Measurements from ENCODE around the gene PTPRS.

Gene PTPRS

GRCh38 chr19:5340637-5341447 lies at the start of gene PTPRS:
Gene PTPRS (minus strand): TSS chr19:5340812. CDS start chr19:5286140, 54,672 bp downstream.
- Histone ChIP-seq H3K4me1 (ENCODE audit: low read length) (peaks cover 7% of the 10 kb centered on the region), H3K79me2 (ENCODE audit: low read length) (no peaks in the 10 kb centered on the region), H3K9me3 (ENCODE audit: insufficient read depth, low read length) (no peaks in the 10 kb centered on the region), H3K27ac (ENCODE audit: low read length) (no peak within 1 kb of the TSS), H3K36me3 (replicated peaks; ENCODE audit: low read depth, low read length) (no peaks in the 10 kb centered on the region), H2AFZ (ENCODE audit: low read depth, low read length) (no peak within 1 kb of the TSS), H4K20me1 (ENCODE audit: insufficient read depth, low read length) (no peaks in the 10 kb centered on the region), H3K27me3 (ENCODE audit: low read depth, low read length) (peaks cover 15% of the 10 kb centered on the region), H3K4me3 (ENCODE audit: low read length) (no peak within 1 kb of the TSS), H3K4me2 (ENCODE audit: low read length) (no peak within 1 kb of the TSS), H3K9ac (ENCODE audit: low read length) (no peak within 1 kb of the TSS)
- TF ChIP-seq CTCF (IDR thresholded peaks at IDR 0.05; ENCODE audit: low read depth, low read length) (no peak), EZH2phosphoT487 (IDR thresholded peaks at IDR 0.05; ENCODE audit: low read depth) (no peak)

GRCh38 chr19:5389353-5389752 lies 48.7 kb upstream of the PTPRS start:
- TF ChIP-seq EZH2phosphoT487 (IDR thresholded peaks at IDR 0.05; ENCODE audit: low read depth) (no peak), CTCF (IDR thresholded peaks at IDR 0.05; ENCODE audit: low read depth, low read length) (no peak)
- Histone ChIP-seq H3K27ac (ENCODE audit: low read length) (no peak overlapping the region), H3K4me2 (ENCODE audit: low read length) (no peak overlapping the region), H3K9me3 (ENCODE audit: insufficient read depth, low read length) (no peaks in the 10 kb centered on the region), H3K4me3 (ENCODE audit: low read length) (no peak overlapping the region), H3K79me2 (ENCODE audit: low read length) (no peaks in the 10 kb centered on the region), H2AFZ (ENCODE audit: low read depth, low read length) (no peak overlapping the region), H3K36me3 (replicated peaks; ENCODE audit: low read depth, low read length) (no peaks in the 10 kb centered on the region), H3K4me1 (ENCODE audit: low read length) (no peaks in the 10 kb centered on the region), H4K20me1 (ENCODE audit: insufficient read depth, low read length) (no peaks in the 10 kb centered on the region), H3K27me3 (ENCODE audit: low read depth, low read length) (no peaks in the 10 kb centered on the region), H3K9ac (ENCODE audit: low read length) (no peak overlapping the region)

- Histone ChIP-seq H3K36me3 (replicated peaks; ENCODE audit: low read depth, low read length) (no peaks in the 10 kb centered on the region), H3K4me2 (ENCODE audit: low read length) (no peak overlapping the region)
Measured at GRCh38 chr19:5387472-5387871, 46.9 kb upstream of the PTPRS start.

More at GRCh38 chr19:5387472-5387871, 46.9 kb upstream of the PTPRS start:
- Histone ChIP-seq H3K4me3 (ENCODE audit: low read length) (no peak overlapping the region), H3K27ac (ENCODE audit: low read length) (no peak overlapping the region), H3K27me3 (ENCODE audit: low read depth, low read length) (no peaks in the 10 kb centered on the region), H2AFZ (ENCODE audit: low read depth, low read length) (no peak overlapping the region), H3K9me3 (ENCODE audit: insufficient read depth, low read length) (no peaks in the 10 kb centered on the region), H3K79me2 (ENCODE audit: low read length) (no peaks in the 10 kb centered on the region), H3K4me1 (ENCODE audit: low read length) (no peaks in the 10 kb centered on the region), H4K20me1 (ENCODE audit: insufficient read depth, low read length) (no peaks in the 10 kb centered on the region), H3K9ac (ENCODE audit: low read length) (no peak overlapping the region)
- no peak for TF ChIP-seq CTCF (IDR thresholded peaks at IDR 0.05; ENCODE audit: low read depth, low read length)
- no peak for TF ChIP-seq EZH2phosphoT487 (IDR thresholded peaks at IDR 0.05; ENCODE audit: low read depth)
